AG10803 (cell line): ENCODE data around the gene RAPGEF1.
A peak's percentile ranks its signal among the peaks of the same experiment; 100 is the strongest.

ENCODE experiments used
- DNase-seq: peaks from one replicate; pipeline ENCODE4 v3.0.0; 2010; ENCODE audit warnings: low read depth
- H3K4me3 ChIP-seq: 2 replicates; pipeline ENCODE4 v1.5.1; 2011; ENCODE audit warnings: mild to moderate bottlenecking, low read length, control low read depth
- TF ChIP-seq, protein P1 (sequence below): conservative IDR thresholded peaks from 2 replicates; pipeline ENCODE4 v1.5.1; 2011; ENCODE audit warnings: mild to moderate bottlenecking, low read length, control low read depth, inconsistent platforms

Gene RAPGEF1

DNA sequence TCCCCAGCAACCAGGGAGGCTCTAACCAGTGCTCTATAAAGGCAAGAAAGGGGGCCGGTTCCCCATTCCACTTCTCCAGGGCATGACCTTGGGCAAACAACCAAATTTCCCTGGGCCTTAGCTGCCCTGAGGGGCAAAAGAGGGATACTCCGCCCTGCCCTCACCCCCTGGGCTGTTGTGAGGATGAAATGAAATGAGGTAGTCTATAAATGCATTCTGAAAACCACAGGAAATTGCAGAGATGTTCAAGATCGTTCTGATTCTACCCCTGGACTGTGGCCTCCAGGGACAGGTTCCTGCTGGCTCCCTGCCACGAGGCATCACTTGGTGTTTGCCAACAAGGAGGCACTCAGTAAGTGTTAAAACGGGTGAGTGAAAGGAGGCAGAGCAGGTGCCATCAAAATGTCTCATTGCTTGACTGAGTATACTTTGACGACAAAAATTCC is 5.7 kb downstream of the RAPGEF1 start:
- peak; percentile 44 for DNase-seq
- no peak overlapping the region for H3K4me3 ChIP-seq
- TF ChIP-seq, protein P1, sequence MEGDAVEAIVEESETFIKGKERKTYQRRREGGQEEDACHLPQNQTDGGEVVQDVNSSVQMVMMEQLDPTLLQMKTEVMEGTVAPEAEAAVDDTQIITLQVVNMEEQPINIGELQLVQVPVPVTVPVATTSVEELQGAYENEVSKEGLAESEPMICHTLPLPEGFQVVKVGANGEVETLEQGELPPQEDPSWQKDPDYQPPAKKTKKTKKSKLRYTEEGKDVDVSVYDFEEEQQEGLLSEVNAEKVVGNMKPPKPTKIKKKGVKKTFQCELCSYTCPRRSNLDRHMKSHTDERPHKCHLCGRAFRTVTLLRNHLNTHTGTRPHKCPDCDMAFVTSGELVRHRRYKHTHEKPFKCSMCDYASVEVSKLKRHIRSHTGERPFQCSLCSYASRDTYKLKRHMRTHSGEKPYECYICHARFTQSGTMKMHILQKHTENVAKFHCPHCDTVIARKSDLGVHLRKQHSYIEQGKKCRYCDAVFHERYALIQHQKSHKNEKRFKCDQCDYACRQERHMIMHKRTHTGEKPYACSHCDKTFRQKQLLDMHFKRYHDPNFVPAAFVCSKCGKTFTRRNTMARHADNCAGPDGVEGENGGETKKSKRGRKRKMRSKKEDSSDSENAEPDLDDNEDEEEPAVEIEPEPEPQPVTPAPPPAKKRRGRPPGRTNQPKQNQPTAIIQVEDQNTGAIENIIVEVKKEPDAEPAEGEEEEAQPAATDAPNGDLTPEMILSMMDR, result no peak

DNA sequence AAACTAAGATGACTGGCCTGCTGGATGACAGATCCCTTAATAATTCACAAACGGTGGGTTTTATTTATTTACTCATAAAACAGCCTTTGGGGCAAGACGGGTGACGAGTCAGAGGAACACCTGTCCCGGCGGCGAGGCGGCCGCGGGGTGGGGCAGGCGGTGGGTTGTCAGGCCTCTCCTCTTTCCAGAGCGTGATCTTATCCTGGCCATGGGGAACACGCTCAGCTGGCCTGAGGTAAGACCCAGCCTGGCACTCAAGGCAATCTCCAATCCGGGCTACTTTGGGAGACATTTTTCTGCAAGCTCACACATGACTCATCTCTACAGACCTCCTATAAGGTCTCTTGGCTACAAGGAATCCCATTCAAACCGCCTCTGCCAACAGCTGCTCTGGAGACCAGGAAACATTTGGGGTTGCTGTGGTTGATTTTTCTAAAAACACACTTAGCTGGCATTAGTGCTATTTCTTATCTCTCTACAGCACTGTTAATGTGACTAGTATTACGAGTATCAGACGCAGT is 6.3 kb downstream of the RAPGEF1 start:
- TF ChIP-seq, protein P1, result no peak
- no peak overlapping the region for H3K4me3 ChIP-seq
- peak; percentile 94 for DNase-seq

DNA sequence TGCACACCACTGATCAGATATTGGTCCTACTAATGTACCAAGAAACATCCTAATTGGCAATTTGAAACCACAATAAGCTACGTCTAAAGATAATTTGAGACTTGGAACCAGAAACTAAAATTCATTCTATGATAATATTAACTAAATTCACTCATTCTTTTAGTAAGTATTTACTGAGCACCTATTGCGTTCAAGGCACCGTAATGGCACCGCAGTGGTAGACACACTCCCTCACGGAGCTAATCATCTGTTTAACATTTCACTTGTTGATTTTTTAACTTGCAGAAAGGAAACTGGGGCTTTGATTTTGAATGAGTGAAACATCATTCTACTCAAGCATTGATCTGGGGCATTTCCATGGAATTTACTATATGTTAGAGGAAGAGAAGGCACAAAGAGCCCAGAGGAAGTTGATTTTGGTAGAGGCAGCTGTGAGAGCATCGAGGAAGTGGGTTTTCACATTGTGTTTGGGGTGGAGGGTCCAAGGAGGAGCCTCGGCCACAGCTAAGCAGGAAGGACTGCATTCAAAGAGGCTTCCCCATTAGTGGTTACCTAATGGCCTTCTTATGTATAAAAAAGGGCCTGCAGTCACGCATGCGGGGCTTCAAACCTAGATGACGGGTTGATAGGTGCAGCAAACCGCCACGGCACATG is 7.1 kb downstream of the RAPGEF1 start:
- H3K4me3 ChIP-seq, result no peak overlapping the region
- DNase-seq, result no peak
- TF ChIP-seq, protein P1, result no peak

DNA sequence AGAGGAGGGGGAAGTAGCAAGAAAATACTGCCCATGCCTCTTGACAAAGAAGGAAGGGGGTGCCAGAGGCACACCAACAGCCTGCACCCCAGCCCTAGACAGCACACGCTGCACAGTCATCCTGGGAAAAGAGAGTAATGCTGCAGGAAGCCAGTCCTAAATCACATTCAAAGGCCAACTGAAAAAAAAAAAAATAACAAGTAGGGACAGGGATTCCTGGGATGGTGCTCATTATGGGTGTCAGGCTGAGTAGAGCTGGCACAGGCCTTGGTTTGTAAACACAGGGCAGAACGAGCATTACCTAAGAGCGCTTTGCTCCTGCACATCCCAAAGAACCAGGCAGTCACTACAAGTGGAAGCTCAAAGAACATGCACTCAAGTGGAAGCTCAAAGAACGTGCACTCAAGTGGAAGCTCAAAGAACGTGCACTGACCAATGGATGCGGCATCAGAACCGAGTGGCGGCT is 7.8 kb downstream of the RAPGEF1 start:
- peak; percentile 86 for DNase-seq
- no peak overlapping the region for H3K4me3 ChIP-seq
- TF ChIP-seq, protein P1, result no peak

DNA sequence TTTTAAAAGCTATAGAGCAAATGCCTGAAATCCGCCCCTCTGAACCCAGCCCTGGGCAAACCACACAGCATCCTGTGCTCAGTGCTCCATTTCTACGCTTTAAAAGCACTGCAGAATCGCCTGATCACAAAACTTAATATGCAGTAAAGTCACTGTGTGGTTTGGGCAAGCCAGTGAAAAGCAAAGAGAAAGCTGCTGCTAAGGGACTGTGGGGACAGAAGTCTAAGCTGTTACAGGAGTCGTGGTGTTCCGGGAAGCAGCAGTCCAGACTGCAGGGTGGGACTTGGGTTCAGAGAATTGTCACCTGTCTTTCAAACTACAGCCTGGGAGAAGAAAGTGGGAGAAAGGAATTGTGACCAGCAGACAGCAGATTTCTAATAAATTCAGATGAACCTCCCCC is 8.2 kb downstream of the RAPGEF1 start:
- DNase-seq, result no peak
- TF ChIP-seq, protein P1, result no peak
- H3K4me3 ChIP-seq, result no peak overlapping the region

DNA sequence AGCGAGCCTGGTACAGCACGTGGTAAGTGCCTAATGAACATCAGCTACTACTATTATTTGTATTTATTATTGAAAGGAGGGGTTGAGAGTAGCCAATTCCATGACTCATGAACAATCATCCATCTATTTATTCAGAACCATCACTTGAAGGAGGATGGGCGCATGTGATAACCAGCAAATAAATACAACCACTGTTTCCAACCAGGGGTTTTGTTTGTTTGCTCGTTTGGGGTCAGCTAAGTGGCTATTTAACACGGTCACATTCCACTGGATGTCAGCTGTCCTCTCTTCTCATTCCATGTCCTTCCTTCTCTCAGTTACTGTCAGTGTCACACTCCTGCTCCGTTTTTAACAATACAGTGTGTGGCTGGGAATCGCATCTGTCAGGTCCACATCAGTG is 8.6 kb downstream of the RAPGEF1 start:
- TF ChIP-seq, protein P1, result no peak
- no peak overlapping the region for H3K4me3 ChIP-seq

DNA sequence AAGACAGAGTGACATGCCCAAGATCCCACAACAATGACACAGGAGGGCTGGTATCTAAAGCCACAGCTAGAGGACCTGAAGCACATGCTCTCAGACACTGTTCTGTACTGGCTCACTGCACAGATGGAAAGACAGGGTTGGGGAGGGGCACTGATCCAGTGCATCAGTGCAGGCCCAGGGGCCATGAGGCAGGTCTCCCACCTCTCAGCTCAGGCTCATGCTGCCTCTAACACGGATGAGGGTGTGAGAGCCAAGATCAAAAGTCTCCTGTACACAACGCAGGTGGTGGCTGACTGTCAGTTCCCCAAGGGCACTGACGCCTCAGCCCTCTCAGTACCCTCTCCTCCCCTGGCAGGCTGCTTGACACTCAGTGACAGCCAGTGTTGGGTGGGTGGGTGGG is 10.9 kb downstream of the RAPGEF1 start:
- TF ChIP-seq, protein P1, result no peak
- H3K4me3 ChIP-seq, result no peak overlapping the region
- DNase-seq, result no peak

More for the DNA sequence above, 8.6 kb downstream of the RAPGEF1 start:
- DNase-seq, result no peak
